ENCODE results near the gene ACOT13. TPM values are rescaled to one million over a fixed set of nuclear protein-coding genes. Genes with fewer than 3 reads are reported as not detected.

The ACOT13 gene
- total and polyA plus RNA-seq, 2 experiments from 2014 or later = 30.1 to 61.6 TPM

DNA sequence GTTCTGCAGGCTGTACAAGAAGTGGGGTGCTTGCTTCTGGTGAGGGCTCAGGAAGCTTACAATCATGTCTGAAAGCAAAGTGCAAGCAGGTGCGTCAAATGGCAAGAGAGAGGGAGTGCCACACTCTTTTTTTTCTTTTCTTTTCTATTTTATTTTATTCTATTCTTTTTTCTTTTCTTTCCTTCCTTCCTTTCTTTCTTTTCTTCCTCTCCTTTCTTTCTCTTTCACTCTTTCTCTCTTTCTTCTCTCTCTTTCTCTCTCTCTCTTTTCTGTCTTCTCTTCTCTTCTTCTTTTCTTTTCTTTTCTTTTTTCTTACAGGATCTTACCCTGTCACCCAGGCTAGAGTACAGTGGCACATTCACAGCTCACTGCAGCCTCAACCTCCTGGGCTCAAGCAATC, 19.5 kb downstream of the ACOT13 start:
- Histone ChIP-seq H4K20me1 (ENCODE audit: insufficient read depth, poor library complexity, severe bottlenecking) (no peaks in the 10 kb centered on the region), H2AFZ (no peak overlapping the region), H3K9me2 (replicated peaks; ENCODE audit: insufficient read depth) (no peaks in the 10 kb centered on the region), H3K79me2 (peaks cover 6% of the 10 kb centered on the region), H3K27ac (no peak overlapping the region), H3K27me3 (no peaks in the 10 kb centered on the region), H3K9me3 (ENCODE audit: low read depth) (no peaks in the 10 kb centered on the region), H3K4me1 (ENCODE audit: insufficient read depth) (no peaks in the 10 kb centered on the region), H3K4me3 (no peak overlapping the region), H3K36me3 (replicated peaks; ENCODE audit: insufficient read depth, low read depth) (no peaks in the 10 kb centered on the region), H3K4me2 (no peak overlapping the region)
- no peak for DNase-seq (ENCODE audit: low spot score)
- TF ChIP-seq, protein P1, sequence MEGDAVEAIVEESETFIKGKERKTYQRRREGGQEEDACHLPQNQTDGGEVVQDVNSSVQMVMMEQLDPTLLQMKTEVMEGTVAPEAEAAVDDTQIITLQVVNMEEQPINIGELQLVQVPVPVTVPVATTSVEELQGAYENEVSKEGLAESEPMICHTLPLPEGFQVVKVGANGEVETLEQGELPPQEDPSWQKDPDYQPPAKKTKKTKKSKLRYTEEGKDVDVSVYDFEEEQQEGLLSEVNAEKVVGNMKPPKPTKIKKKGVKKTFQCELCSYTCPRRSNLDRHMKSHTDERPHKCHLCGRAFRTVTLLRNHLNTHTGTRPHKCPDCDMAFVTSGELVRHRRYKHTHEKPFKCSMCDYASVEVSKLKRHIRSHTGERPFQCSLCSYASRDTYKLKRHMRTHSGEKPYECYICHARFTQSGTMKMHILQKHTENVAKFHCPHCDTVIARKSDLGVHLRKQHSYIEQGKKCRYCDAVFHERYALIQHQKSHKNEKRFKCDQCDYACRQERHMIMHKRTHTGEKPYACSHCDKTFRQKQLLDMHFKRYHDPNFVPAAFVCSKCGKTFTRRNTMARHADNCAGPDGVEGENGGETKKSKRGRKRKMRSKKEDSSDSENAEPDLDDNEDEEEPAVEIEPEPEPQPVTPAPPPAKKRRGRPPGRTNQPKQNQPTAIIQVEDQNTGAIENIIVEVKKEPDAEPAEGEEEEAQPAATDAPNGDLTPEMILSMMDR (IDR thresholded peaks at IDR 0.05; ENCODE audit: poor library complexity) = no peak
- TF ChIP-seq EZH2phosphoT487 (IDR thresholded peaks at IDR 0.05; ENCODE audit: low read depth, severe bottlenecking, unreplicated experiment) (no peak), EZH2 (IDR thresholded peaks at IDR 0.05; ENCODE audit: borderline replicate concordance) (no peak)
- WGBS (ENCODE audit: low lambda C conversion rate, missing lambda C conversion rate) = 100% methylated on average over 1 of the region's 1 CpG

DNA sequence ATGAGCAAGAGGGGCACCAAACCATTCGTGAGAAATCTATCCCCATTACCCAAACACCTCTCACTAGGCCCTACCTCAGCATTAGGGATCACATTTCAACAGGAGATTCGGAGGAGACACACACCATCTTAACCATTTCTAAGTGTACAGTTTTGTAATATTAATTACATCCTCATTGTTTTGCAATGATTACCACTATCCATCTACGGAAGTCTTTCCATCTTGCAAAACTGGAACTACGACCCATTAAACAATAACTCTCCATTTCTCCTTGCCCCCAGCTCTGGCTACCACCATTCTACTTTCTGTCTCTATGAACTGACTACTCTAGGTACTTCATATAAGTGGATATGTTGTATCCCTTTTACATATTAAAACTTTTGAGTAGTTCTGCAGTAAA, 20.1 kb downstream of the ACOT13 start:
- H3K4me2 ChIP-seq = no peak overlapping the region
- no peaks in the 10 kb centered on the region for H3K4me1 ChIP-seq (ENCODE audit: insufficient read depth)
- no peaks in the 10 kb centered on the region for H3K36me3 ChIP-seq (replicated peaks; ENCODE audit: insufficient read depth, low read depth)
- no peak for DNase-seq (ENCODE audit: low spot score)
- H4K20me1 ChIP-seq (ENCODE audit: insufficient read depth, poor library complexity, severe bottlenecking) = no peaks in the 10 kb centered on the region
- H3K9me3 ChIP-seq (ENCODE audit: low read depth) = no peaks in the 10 kb centered on the region
- peaks cover 6% of the 10 kb centered on the region for H3K79me2 ChIP-seq
- no peak overlapping the region for H3K4me3 ChIP-seq
- TF ChIP-seq EZH2phosphoT487 (IDR thresholded peaks at IDR 0.05; ENCODE audit: low read depth, severe bottlenecking, unreplicated experiment) (no peak), EZH2 (IDR thresholded peaks at IDR 0.05; ENCODE audit: borderline replicate concordance) (no peak)
- TF ChIP-seq, protein P1 (IDR thresholded peaks at IDR 0.05; ENCODE audit: poor library complexity) = no peak
- H3K27ac ChIP-seq = no peak overlapping the region
- H3K9me2 ChIP-seq (replicated peaks; ENCODE audit: insufficient read depth) = no peaks in the 10 kb centered on the region
- H3K27me3 ChIP-seq = no peaks in the 10 kb centered on the region
- no peak overlapping the region for H2AFZ ChIP-seq
- WGBS (ENCODE audit: low lambda C conversion rate, missing lambda C conversion rate) = 92% methylated on average over 4 of the region's 4 CpGs

DNA sequence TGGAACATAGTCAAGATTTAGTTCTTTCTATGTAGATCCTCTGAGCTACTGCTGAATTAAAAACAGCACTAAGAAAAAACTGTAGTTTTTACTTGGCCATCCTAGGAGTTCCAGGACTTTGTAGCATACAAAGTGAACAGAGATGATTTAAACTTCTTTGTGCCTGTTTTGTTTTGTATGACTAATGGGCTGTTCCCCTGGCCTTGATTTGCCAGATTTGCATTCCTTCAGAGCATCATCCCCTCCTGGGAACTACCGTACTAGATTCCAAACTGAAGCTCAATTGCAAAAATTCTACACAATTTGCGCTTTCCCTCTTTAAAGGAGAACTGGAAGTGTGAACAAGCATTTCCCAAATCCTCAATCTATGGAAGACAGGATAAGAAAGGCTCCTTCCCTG, 23.1 kb downstream of the ACOT13 start:
- Histone ChIP-seq H3K27ac (no peak overlapping the region), H3K27me3 (no peaks in the 10 kb centered on the region), H3K9me3 (ENCODE audit: low read depth) (no peaks in the 10 kb centered on the region), H3K4me2 (no peak overlapping the region), H3K4me3 (no peak overlapping the region), H4K20me1 (ENCODE audit: insufficient read depth, poor library complexity, severe bottlenecking) (no peaks in the 10 kb centered on the region), H2AFZ (no peak overlapping the region), H3K4me1 (ENCODE audit: insufficient read depth) (no peaks in the 10 kb centered on the region), H3K9me2 (replicated peaks; ENCODE audit: insufficient read depth) (no peaks in the 10 kb centered on the region), H3K36me3 (replicated peaks; ENCODE audit: insufficient read depth, low read depth) (no peaks in the 10 kb centered on the region), H3K79me2 (peaks cover 3% of the 10 kb centered on the region)
- no peak for TF ChIP-seq EZH2 (IDR thresholded peaks at IDR 0.05; ENCODE audit: borderline replicate concordance)
- TF ChIP-seq, protein P1 (IDR thresholded peaks at IDR 0.05; ENCODE audit: poor library complexity) = no peak
- no peak for TF ChIP-seq EZH2phosphoT487 (IDR thresholded peaks at IDR 0.05; ENCODE audit: low read depth, severe bottlenecking, unreplicated experiment)
- DNase-seq (ENCODE audit: low spot score) = no peak
- WGBS (ENCODE audit: low lambda C conversion rate, missing lambda C conversion rate) = 95% methylated on average over 2 of the region's 2 CpGs

DNA sequence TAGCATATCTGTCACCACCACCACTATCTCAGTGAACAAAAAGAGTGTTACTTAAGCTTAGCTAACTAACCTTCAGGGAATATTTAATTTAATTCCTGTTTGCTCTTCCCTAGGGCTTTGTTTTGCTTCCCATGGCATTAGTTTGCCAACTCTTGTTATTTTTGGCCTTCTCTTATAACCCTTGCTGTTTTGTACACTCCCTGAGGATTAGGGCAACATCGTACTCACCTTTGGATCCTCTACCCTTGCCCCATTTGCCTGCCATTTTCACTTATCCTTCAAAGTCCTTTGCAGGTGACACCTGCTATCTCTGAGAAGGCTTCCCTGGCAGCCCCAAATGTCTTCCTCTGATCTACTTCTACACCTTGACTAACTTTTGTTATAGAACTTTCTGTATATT, 23.7 kb downstream of the ACOT13 start:
- H3K9me2 ChIP-seq (replicated peaks; ENCODE audit: insufficient read depth) = no peaks in the 10 kb centered on the region
- H3K27me3 ChIP-seq = no peaks in the 10 kb centered on the region
- no peaks in the 10 kb centered on the region for H3K4me1 ChIP-seq (ENCODE audit: insufficient read depth)
- H2AFZ ChIP-seq = no peak overlapping the region
- no peak for TF ChIP-seq EZH2phosphoT487 (IDR thresholded peaks at IDR 0.05; ENCODE audit: low read depth, severe bottlenecking, unreplicated experiment)
- TF ChIP-seq, protein P1 (IDR thresholded peaks at IDR 0.05; ENCODE audit: poor library complexity) = no peak
- no peak for TF ChIP-seq EZH2 (IDR thresholded peaks at IDR 0.05; ENCODE audit: borderline replicate concordance)
- H3K27ac ChIP-seq = no peak overlapping the region
- H3K79me2 ChIP-seq = peaks cover 3% of the 10 kb centered on the region
- H3K4me3 ChIP-seq = no peak overlapping the region
- WGBS (ENCODE audit: low lambda C conversion rate, missing lambda C conversion rate) = 47% methylated on average over 1 of the region's 1 CpG
- H4K20me1 ChIP-seq (ENCODE audit: insufficient read depth, poor library complexity, severe bottlenecking) = no peaks in the 10 kb centered on the region
- no peak overlapping the region for H3K4me2 ChIP-seq
- H3K9me3 ChIP-seq (ENCODE audit: low read depth) = no peaks in the 10 kb centered on the region
- no peak for DNase-seq (ENCODE audit: low spot score)
- no peaks in the 10 kb centered on the region for H3K36me3 ChIP-seq (replicated peaks; ENCODE audit: insufficient read depth, low read depth)

Measured in hepatocyte (in vitro differentiated cells).